MCF 10A (cell line): Measurements from ENCODE around the gene MAP3K15. TPM values are rescaled to one million over a fixed set of nuclear protein-coding genes. Genes with fewer than 3 reads are reported as not detected.
"Not testable (repeated sequence)": the region's sequence is repeated elsewhere in the genome, so short reads cannot be mapped to it uniquely, and the experiment has no call there.

Source experiments
- BruUV-seq: library from RNA; stranded (reverse); fragments of 400-500 nt; replicated peaks from 2 replicates; lab custom pipeline; 2021; lab: Mats Ljungman, UMichigan
- CTCF ChIA-PET: fragments of 300-600 bp; sonication (Branson Sonifier 250); formaldehyde crosslinking; extraction: SDS; loops from one replicate; lab custom pipeline; 2021; ENCODE audit warnings: antibody characterized with exemption, inconsistent platforms; lab: Yijun Ruan, JAX
- POLR2A ChIA-PET: fragments of 300-600, 350-650 bp; sonication (Branson Sonifier 250); formaldehyde crosslinking; extraction: SDS; loops from one replicate; lab custom pipeline; 2020; ENCODE audit warnings: antibody characterized with exemption, inconsistent platforms; lab: Yijun Ruan, JAX
- DNase-seq: peaks from one replicate; pipeline ENCODE4 v3.0.0-alpha.2; 2018; ENCODE audit not compliant: unreplicated experiment
- H3K27ac Mint-ChIP-seq: one replicate; pipeline ENCODE4 v1.8.0; 2022; ENCODE audit warnings: mild to moderate bottlenecking, low read depth, mixed read lengths; ENCODE audit not compliant: unreplicated experiment
- H3K27me3 Mint-ChIP-seq: one replicate; pipeline ENCODE4 v1.8.0; 2022; ENCODE audit warnings: mixed read lengths; ENCODE audit not compliant: insufficient read depth, unreplicated experiment
- H3K36me3 Mint-ChIP-seq: one replicate; pipeline ENCODE4 v1.8.0; 2022; ENCODE audit warnings: mild to moderate bottlenecking, moderate library complexity, mixed read lengths; ENCODE audit not compliant: insufficient read depth, unreplicated experiment
- H3K4me1 Mint-ChIP-seq: one replicate; pipeline ENCODE4 v1.8.0; 2022; ENCODE audit warnings: mixed read lengths; ENCODE audit not compliant: insufficient read depth, unreplicated experiment
- H3K4me3 Mint-ChIP-seq: one replicate; pipeline ENCODE4 v1.8.0; 2022; ENCODE audit warnings: mild to moderate bottlenecking, moderate library complexity, mixed read lengths; ENCODE audit not compliant: unreplicated experiment
- H3K9me3 Mint-ChIP-seq: one replicate; pipeline ENCODE4 v1.8.0; 2022; ENCODE audit warnings: mixed read lengths; ENCODE audit not compliant: unreplicated experiment
- CTCF ChIP-seq: fragments of 200-600 bp; IDR thresholded peaks from one replicate; pipeline ENCODE4 v1.8.0; 2022; ENCODE audit warnings: antibody characterized with exemption, mild to moderate bottlenecking; ENCODE audit not compliant: unreplicated experiment
- intact Hi-C: fragments of 100-400 bp; cut with micrococcal nuclease; formaldehyde crosslinking; loops from 2 replicates; pipeline ENCODE4 v1.14.1; 2022
- total RNA-seq: library from RNA; stranded (reverse); gene quantifications from 2 replicates; pipeline ENCODE4 v1.2.3, GENCODE V29; 2022

MAP3K15 gene
- total RNA-seq, 1 experiment from 2014 or later = not detected

DNA sequence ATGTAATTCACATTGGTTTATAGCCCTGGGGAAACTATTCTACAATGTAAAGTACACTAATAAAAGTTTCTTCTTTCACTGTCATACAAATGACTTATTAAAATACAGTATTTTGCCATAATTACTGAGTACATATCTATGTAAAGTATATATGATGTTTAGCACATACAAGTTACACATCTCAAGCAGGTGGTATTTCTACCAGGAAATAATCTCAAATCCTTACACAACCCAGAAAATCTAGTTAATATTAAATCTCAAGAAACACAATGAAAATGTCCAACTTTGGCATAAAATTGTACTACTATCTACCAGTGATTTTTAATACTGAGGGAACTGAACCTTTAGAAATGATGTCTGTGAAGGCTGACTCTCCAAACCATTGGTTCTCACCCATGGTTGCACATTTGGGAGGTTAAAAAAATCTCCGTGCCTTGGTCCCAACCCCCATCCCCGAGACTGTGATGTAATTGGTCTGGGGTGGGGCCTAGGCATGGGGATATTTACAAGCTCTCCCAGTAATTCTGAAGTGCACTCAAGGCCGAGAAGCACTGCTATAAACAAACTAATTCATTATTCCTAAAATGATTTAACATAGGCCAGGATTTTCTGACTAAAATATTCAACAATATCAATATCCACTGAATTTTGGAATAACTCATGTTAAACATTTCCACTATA, 27.6 kb downstream of the MAP3K15 start:
- POLR2A ChIA-PET = no interaction called here
- intact Hi-C loops = no loop called here
- H3K27ac Mint-ChIP-seq = no peak overlapping the region
- CTCF ChIA-PET = interaction anchor here (0.7 kb wide), 1 partner anchor 627 kb away, joined by 3 read pairs; no protein-coding TSS in a partner anchor
- H3K27me3 Mint-ChIP-seq = no peaks in the 10 kb centered on the region
- H3K4me3 Mint-ChIP-seq = no peak overlapping the region
- TF ChIP-seq CTCF = no peak
- H3K4me1 Mint-ChIP-seq = no peaks in the 10 kb centered on the region
- no peak for DNase-seq
- BruUV-seq = no TSS peak
- no peaks in the 10 kb centered on the region for H3K9me3 Mint-ChIP-seq
- H3K36me3 Mint-ChIP-seq = no peaks in the 10 kb centered on the region

GRCh38 chrX:19479458-19479857, 35.9 kb downstream of the MAP3K15 start:
- CTCF ChIA-PET = interaction anchor here (0.7 kb wide), 1 partner anchor 114 kb away, joined by 3 read pairs; no protein-coding TSS in a partner anchor
- intact Hi-C loops = no loop called here
- POLR2A ChIA-PET = interaction anchor here (0.6 kb wide), 1 partner anchor 197 kb away, joined by 4 read pairs; no protein-coding TSS in a partner anchor
- Mint-ChIP-seq H3K27ac (no peak overlapping the region), H3K9me3 (no peaks in the 10 kb centered on the region), H3K4me1 (no peaks in the 10 kb centered on the region), H3K4me3 (no peak overlapping the region), H3K27me3 (no peaks in the 10 kb centered on the region), H3K36me3 (no peaks in the 10 kb centered on the region)
- DNase-seq = no peak
- no TSS peak for BruUV-seq
- no peak for TF ChIP-seq CTCF

- POLR2A ChIA-PET, H3K4me1 Mint-ChIP-seq, BruUV-seq, H3K4me3 Mint-ChIP-seq, H3K36me3 Mint-ChIP-seq, H3K27ac Mint-ChIP-seq, DNase-seq, intact Hi-C loops: not testable (repeated sequence)
- peaks cover 11% of the 10 kb centered on the region for H3K9me3 Mint-ChIP-seq
- CTCF ChIA-PET = interaction anchor here (0.6 kb wide), 1 partner anchor 83 kb away, joined by 3 read pairs; no protein-coding TSS in a partner anchor
- H3K27me3 Mint-ChIP-seq = peaks cover 37% of the 10 kb centered on the region
Measured at GRCh38 chrX:19468383-19468782, 46.9 kb downstream of the MAP3K15 start.

- peaks cover 26% of the 10 kb centered on the region for H3K27me3 Mint-ChIP-seq
- no peaks in the 10 kb centered on the region for H3K9me3 Mint-ChIP-seq
- TF ChIP-seq CTCF = no peak
- no peaks in the 10 kb centered on the region for H3K36me3 Mint-ChIP-seq
- POLR2A ChIA-PET = interaction anchor here (0.7 kb wide), 1 partner anchor 1203 kb away, joined by 4 read pairs; no protein-coding TSS in a partner anchor
- intact Hi-C loops = no loop called here
- CTCF ChIA-PET = no interaction called here
- H3K4me1 Mint-ChIP-seq = no peaks in the 10 kb centered on the region
- H3K4me3 Mint-ChIP-seq = no peak overlapping the region
- no TSS peak for BruUV-seq
- no peak overlapping the region for H3K27ac Mint-ChIP-seq
- no peak for DNase-seq
Measured at GRCh38 chrX:19462879-19463278, 52.4 kb downstream of the MAP3K15 start.
